HG02588 (cell line): ENCODE measurements around the gene CABP2.
"Not testable (repeated sequence)": the region's sequence is repeated elsewhere in the genome, so short reads cannot be mapped to it uniquely, and the experiment has no call there.

Experiments used
- ATAC-seq: cut with Tn5 transposase; IDR thresholded peaks from one replicate; pipeline ENCODE4 v1.9.1; 2021; ENCODE audit warnings: mild to moderate bottlenecking, moderate library complexity; ENCODE audit not compliant: unreplicated experiment

CABP2 gene

GRCh38 chr11:67482275-67482826 is 40.9 kb downstream of the CABP2 start:
- ATAC-seq: no peak

- not testable (repeated sequence) for ATAC-seq
Observed at GRCh38 chr11:67477344-67478050, 45.7 kb downstream of the CABP2 start.

GRCh38 chr11:67476692-67477091 is 46.6 kb downstream of the CABP2 start:
- not testable (repeated sequence) for ATAC-seq

GRCh38 chr11:67472882-67473281 is 50.4 kb downstream of the CABP2 start:
- no peak for ATAC-seq

GRCh38 chr11:67470337-67471002 is 52.8 kb downstream of the CABP2 start:
- no peak for ATAC-seq

- no peak for ATAC-seq
Observed at GRCh38 chr11:67469508-67469811, 53.8 kb downstream of the CABP2 start.
